ENCODE measurements around the gene HOXA6.

DNA sequence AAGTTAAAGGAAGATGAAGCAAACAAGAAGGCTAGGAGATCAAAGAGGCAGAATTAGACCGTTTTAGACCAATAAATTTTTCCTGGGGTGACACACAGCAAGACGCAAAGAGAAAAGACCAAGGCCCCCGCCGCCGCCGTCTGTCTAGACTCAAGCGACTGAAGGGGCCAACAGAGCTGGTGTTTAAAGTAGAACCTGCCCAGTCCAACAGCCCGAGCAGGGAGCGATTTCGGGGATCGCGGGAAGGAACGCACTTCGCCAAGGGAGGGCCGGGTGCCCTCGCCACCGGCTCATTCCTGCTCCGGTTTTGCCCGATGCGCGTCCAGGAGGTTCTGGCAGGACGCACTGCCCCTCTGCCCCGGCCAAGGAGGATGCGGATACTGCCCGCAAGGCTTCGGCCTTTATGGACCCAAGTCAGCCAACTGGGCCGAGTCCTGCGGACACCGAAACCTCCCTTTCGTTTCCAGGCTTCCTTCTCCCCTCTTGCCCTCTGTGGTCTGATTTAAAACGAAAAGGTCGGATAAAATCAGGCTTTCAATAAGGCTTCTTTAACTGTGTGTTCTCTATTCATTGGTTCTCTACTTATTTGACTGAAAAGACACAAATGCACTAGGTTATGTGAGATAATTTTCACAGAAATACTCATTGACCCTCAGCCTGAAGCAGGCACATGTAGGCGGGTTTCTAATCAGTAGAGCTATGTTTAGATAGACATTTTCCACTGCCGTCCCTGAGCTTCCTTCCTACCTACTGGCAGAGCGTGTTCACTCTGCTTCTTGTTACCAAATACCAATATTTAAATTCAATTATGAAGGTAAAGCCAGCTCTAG is 11.1 kb upstream of the HOXA6 start:
- TF ChIP-seq, protein P1, sequence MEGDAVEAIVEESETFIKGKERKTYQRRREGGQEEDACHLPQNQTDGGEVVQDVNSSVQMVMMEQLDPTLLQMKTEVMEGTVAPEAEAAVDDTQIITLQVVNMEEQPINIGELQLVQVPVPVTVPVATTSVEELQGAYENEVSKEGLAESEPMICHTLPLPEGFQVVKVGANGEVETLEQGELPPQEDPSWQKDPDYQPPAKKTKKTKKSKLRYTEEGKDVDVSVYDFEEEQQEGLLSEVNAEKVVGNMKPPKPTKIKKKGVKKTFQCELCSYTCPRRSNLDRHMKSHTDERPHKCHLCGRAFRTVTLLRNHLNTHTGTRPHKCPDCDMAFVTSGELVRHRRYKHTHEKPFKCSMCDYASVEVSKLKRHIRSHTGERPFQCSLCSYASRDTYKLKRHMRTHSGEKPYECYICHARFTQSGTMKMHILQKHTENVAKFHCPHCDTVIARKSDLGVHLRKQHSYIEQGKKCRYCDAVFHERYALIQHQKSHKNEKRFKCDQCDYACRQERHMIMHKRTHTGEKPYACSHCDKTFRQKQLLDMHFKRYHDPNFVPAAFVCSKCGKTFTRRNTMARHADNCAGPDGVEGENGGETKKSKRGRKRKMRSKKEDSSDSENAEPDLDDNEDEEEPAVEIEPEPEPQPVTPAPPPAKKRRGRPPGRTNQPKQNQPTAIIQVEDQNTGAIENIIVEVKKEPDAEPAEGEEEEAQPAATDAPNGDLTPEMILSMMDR (IDR thresholded peaks at IDR 0.05) = no peak
- no peak for TF ChIP-seq POLR2A (IDR thresholded peaks at IDR 0.05)
